ENCODE measurements around the gene MMP19.
"Not testable (repeated sequence)": the region's sequence is repeated elsewhere in the genome, so short reads cannot be mapped to it uniquely, and the experiment has no call there.

Gene MMP19

GRCh38 chr12:55842681-55843429 lies at the start of gene MMP19:
Gene MMP19, minus strand, starts transcription at chr12:55842936. Its CDS starts 106 bp downstream, at chr12:55842830.
- DNase-seq (ENCODE audit: low read depth in 2 of 2): no peak

GRCh38 chr12:55891310-55891709 lies 48.6 kb upstream of the MMP19 start:
- no peak for DNase-seq (ENCODE audit: low read depth in 2 of 2)

GRCh38 chr12:55885113-55885512 lies 42.4 kb upstream of the MMP19 start:
- no peak for DNase-seq (ENCODE audit: low read depth in 2 of 2)

GRCh38 chr12:55877824-55878223 lies 35.1 kb upstream of the MMP19 start:
- DNase-seq (ENCODE audit: low read depth in 2 of 2): no peak

- DNase-seq (ENCODE audit: low read depth in 2 of 2): no peak
Measured at GRCh38 chr12:55875704-55876467, 33.1 kb upstream of the MMP19 start.

GRCh38 chr12:55874443-55874842 lies 31.7 kb upstream of the MMP19 start:
- DNase-seq (ENCODE audit: low read depth in 2 of 2): no peak

GRCh38 chr12:55866454-55867004 lies 23.8 kb upstream of the MMP19 start:
- DNase-seq (ENCODE audit: low read depth in 2 of 2): not testable (repeated sequence)

GRCh38 chr12:55865327-55865726 lies 22.6 kb upstream of the MMP19 start:
- no peak for DNase-seq (ENCODE audit: low read depth in 2 of 2)

GRCh38 chr12:55862931-55863330 lies 20.2 kb upstream of the MMP19 start:
- DNase-seq (ENCODE audit: low read depth in 2 of 2): not testable (repeated sequence)

- no peak for DNase-seq (ENCODE audit: low read depth in 2 of 2)
Measured at GRCh38 chr12:55862286-55862685, 19.6 kb upstream of the MMP19 start.

- no peak for DNase-seq (ENCODE audit: low read depth in 2 of 2)
Measured at GRCh38 chr12:55861871-55862270, 19.1 kb upstream of the MMP19 start.

- DNase-seq (ENCODE audit: low read depth in 2 of 2): no peak
Measured at GRCh38 chr12:55861396-55861795, 18.7 kb upstream of the MMP19 start.

GRCh38 chr12:55852740-55853139 lies 10.0 kb upstream of the MMP19 start:
- no peak for DNase-seq (ENCODE audit: low read depth in 2 of 2)

GRCh38 chr12:55850893-55851292 lies 8.2 kb upstream of the MMP19 start:
- no peak for DNase-seq (ENCODE audit: low read depth in 2 of 2)

- DNase-seq (ENCODE audit: low read depth in 2 of 2): no peak
Measured at GRCh38 chr12:55850401-55850800, 7.7 kb upstream of the MMP19 start.

- no peak for DNase-seq (ENCODE audit: low read depth in 2 of 2)
Measured at GRCh38 chr12:55849616-55850343, 7.0 kb upstream of the MMP19 start.

- DNase-seq (ENCODE audit: low read depth in 2 of 2): no peak
Measured at GRCh38 chr12:55847603-55848291, 5.0 kb upstream of the MMP19 start.

- no peak for DNase-seq (ENCODE audit: low read depth in 2 of 2)
Measured at GRCh38 chr12:55847033-55847432, 4.3 kb upstream of the MMP19 start.

GRCh38 chr12:55845785-55846496 lies 3.2 kb upstream of the MMP19 start:
- no peak for DNase-seq (ENCODE audit: low read depth in 2 of 2)

- no peak for DNase-seq (ENCODE audit: low read depth in 2 of 2)
Measured at GRCh38 chr12:55845361-55845760, 2.6 kb upstream of the MMP19 start.

- DNase-seq (ENCODE audit: low read depth in 2 of 2): no peak
Measured at GRCh38 chr12:55844961-55845360, 2.2 kb upstream of the MMP19 start.

All from activated CD8-positive, alpha-beta memory T cell treated with anti-CD3 and anti-CD28 coated beads for 4 hours (primary cell).